GM23338 (cell line): Measurements from ENCODE around the gene CTNND2. TPM values are rescaled to one million over a fixed set of nuclear protein-coding genes. Genes with fewer than 3 reads are reported as not detected.

Experiments
- ATAC-seq: fragments of 200-7000 bp; cut with Tn5 transposase; 3 replicates; pipeline ENCODE4 v1.9.1; 2020
- DNase-seq: peaks from one replicate; pipeline ENCODE4 v3.0.0-alpha.2; 2015; ENCODE audit warnings: low spot score
- H2AFZ ChIP-seq: fragments of 200-600 bp; sonication (generic); 2 replicates; pipeline ENCODE4 v1.8.0; 2016; ENCODE audit warnings: antibody characterized with exemption, mild to moderate bottlenecking, moderate library complexity
- H3F3A ChIP-seq: fragments of 200-600 bp; sonication (generic); replicated peaks from 2 replicates; pipeline ENCODE4 v1.8.0; 2017; ENCODE audit warnings: antibody characterized with exemption, mixed run types, low read depth
- H3K27ac ChIP-seq: fragments of 200-600 bp; sonication (generic); 2 replicates; pipeline ENCODE4 v1.6.1; 2016; ENCODE audit warnings: low read depth
- H3K27me3 ChIP-seq: fragments of 200-600 bp; sonication (generic); 2 replicates; pipeline ENCODE4 v1.8.0; 2016; ENCODE audit warnings: mild to moderate bottlenecking, mixed run types, moderate library complexity; ENCODE audit not compliant: insufficient read depth
- H3K36me3 ChIP-seq: fragments of 200-600 bp; sonication (generic); 2 replicates; pipeline ENCODE4 v1.8.0; 2016; ENCODE audit warnings: mild to moderate bottlenecking; ENCODE audit not compliant: insufficient read depth
- H3K4me1 ChIP-seq: fragments of 200-600 bp; sonication (generic); 2 replicates; pipeline ENCODE4 v1.8.0; 2016; ENCODE audit warnings: mild to moderate bottlenecking, moderate library complexity; ENCODE audit not compliant: insufficient read depth
- H3K4me2 ChIP-seq: fragments of 200-600 bp; sonication (generic); 2 replicates; pipeline ENCODE4 v1.7.1; 2017; ENCODE audit warnings: mixed run types
- H3K4me3 ChIP-seq: fragments of 200-600 bp; sonication (generic); 2 replicates; pipeline ENCODE4 v1.6.1; 2016; ENCODE audit warnings: mixed run types
- H3K79me2 ChIP-seq: fragments of 200-600 bp; sonication (generic); replicated peaks from 2 replicates; pipeline ENCODE4 v1.8.0; 2017; ENCODE audit warnings: mild to moderate bottlenecking; ENCODE audit not compliant: insufficient read depth
- H3K9me2 ChIP-seq: fragments of 200-600 bp; sonication (generic); 2 replicates; pipeline ENCODE4 v1.8.0; 2017; ENCODE audit not compliant: insufficient read depth
- H4K20me1 ChIP-seq: fragments of 200-600 bp; sonication (generic); replicated peaks from 2 replicates; pipeline ENCODE4 v1.8.0; 2017; ENCODE audit warnings: mild to moderate bottlenecking; ENCODE audit not compliant: insufficient read depth
- H3K27ac Mint-ChIP-seq: 2 replicates; pipeline ENCODE4 v1.8.0; 2020; ENCODE audit warnings: inconsistent platforms, mild to moderate bottlenecking, moderate library complexity, mixed read lengths
- H3K27me3 Mint-ChIP-seq: 3 replicates; pipeline ENCODE4 v1.8.0; 2022; ENCODE audit warnings: low read depth, mild to moderate bottlenecking, moderate library complexity, mixed read lengths, inconsistent platforms; ENCODE audit not compliant: insufficient read depth, poor library complexity
- H3K36me3 Mint-ChIP-seq: 3 replicates; pipeline ENCODE4 v1.8.0; 2021; ENCODE audit warnings: low read depth, mild to moderate bottlenecking, inconsistent platforms, moderate library complexity, mixed read lengths
- H3K4me1 Mint-ChIP-seq: 3 replicates; pipeline ENCODE4 v1.8.0; 2020; ENCODE audit warnings: mild to moderate bottlenecking, inconsistent platforms, mixed read lengths
- H3K4me3 Mint-ChIP-seq: 3 replicates; pipeline ENCODE4 v1.8.0; 2021; ENCODE audit warnings: moderate library complexity, mild to moderate bottlenecking, inconsistent platforms, mixed read lengths
- H3K9me3 Mint-ChIP-seq: 3 replicates; pipeline ENCODE4 v1.8.0; 2020; ENCODE audit warnings: moderate library complexity, mild to moderate bottlenecking, inconsistent platforms, mixed read lengths
- CREB1 ChIP-seq: fragments of 250-450 bp; sonication (Bioruptor Pico); IDR thresholded peaks from 2 replicates; pipeline ENCODE4 v1.5.0; 2020; ENCODE audit warnings: low read depth, mild to moderate bottlenecking, moderate library complexity
- EZH2 ChIP-seq: fragments of 200-600 bp; sonication (generic); IDR thresholded peaks from one replicate; pipeline ENCODE4 v1.8.0; 2017; ENCODE audit warnings: antibody characterized with exemption, mild to moderate bottlenecking, low read depth; ENCODE audit not compliant: unreplicated experiment
- EZH2phosphoT487 ChIP-seq: fragments of 200-600 bp; sonication (generic); IDR thresholded peaks from one replicate; pipeline ENCODE4 v1.8.1; 2018; ENCODE audit warnings: antibody characterized with exemption; ENCODE audit not compliant: unreplicated experiment
- NANOG ChIP-seq: IDR thresholded peaks from 2 replicates; pipeline ENCODE4 v1.6.1; 2016; ENCODE audit warnings: antibody characterized with exemption, borderline replicate concordance
- POLR2AphosphoS5 ChIP-seq: IDR thresholded peaks from 2 replicates; pipeline ENCODE4 v1.6.1; 2016; ENCODE audit warnings: antibody characterized with exemption, low read depth
- ZNF114 ChIP-seq: fragments of 250-450 bp; sonication (Bioruptor Pico); IDR thresholded peaks from 2 replicates; pipeline ENCODE4 v1.5.0; 2020; ENCODE audit warnings: mild to moderate bottlenecking, moderate library complexity
- ZNF331 ChIP-seq: fragments of 250-450 bp; sonication (Bioruptor Pico); IDR thresholded peaks from 2 replicates; pipeline ENCODE4 v1.5.0; 2020; ENCODE audit warnings: low read depth, mild to moderate bottlenecking, moderate library complexity
- polyA plus RNA-seq: library from polyadenylated mRNA; unstranded; fragments of >200 nt; fragmentation: Nextera tagmentation; extraction: Ambion mirVana; gene quantifications from 2 replicates; pipeline ENCODE4 v1.2.1, GENCODE V29; 2016
- total RNA-seq: library from RNA; depleted of rRNA; stranded (reverse); fragments of >200 nt; shearing (Covaris generic); gene quantifications from 2 replicates; pipeline ENCODE4 v1.2.3, GENCODE V29; 2014
- TF ChIP-seq, protein P1 (sequence below): fragments of 250-450 bp; sonication (Bioruptor Pico); IDR thresholded peaks from 2 replicates; pipeline ENCODE4 v1.5.0; 2020; ENCODE audit warnings: mild to moderate bottlenecking, moderate library complexity
- TF ChIP-seq, protein P2 (sequence below), 2 experiments: fragments of 200-600 bp in 1 of 2; sonication (generic) in 1 of 2; conservative IDR thresholded peaks; 2 replicates each; pipeline versions ENCODE4 v1.5.1 to v1.6.1; 2016 to 2017; ENCODE audit warnings: antibody characterized with exemption in 2 of 2, low read depth in 2 of 2, mild to moderate bottlenecking in 2 of 2, moderate library complexity in 1 of 2
- TF ChIP-seq, protein P3 (sequence below): IDR thresholded peaks from one replicate; pipeline ENCODE4 v1.6.1; 2018; ENCODE audit warnings: antibody characterized with exemption; ENCODE audit not compliant: unreplicated experiment

CTNND2 gene
- total and polyA plus RNA-seq, 2 experiments from 2014 or later = 5.1 to 7.0 TPM

DNA sequence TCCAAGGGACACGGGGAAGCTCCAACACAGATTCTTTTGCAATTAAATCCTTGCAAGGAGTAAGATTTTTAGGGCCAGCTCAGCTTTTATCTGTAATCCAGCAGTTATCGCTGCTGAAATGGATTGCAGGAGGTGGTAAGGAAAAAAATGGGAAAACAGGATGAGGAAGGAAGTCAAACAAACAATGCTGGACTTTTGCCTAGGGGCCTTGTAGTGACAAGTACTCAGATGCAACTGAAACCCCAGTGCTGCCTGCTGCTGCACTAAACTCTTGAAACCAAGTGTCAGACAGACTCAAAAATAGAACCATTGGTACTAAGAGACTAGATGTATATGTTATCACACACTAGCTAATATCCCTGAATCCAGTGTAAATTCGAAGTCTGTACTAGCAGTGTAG, 309.2 kb downstream of the CTNND2 start:
- Histone ChIP-seq H3K4me2 (no peak overlapping the region), H3K79me2 (no peaks in the 10 kb centered on the region), H4K20me1 (no peaks in the 10 kb centered on the region), H2AFZ (0 out of 2 replicates have a peak overlapping the region, but pooled peaks have one; percentile 35), H3K27ac (no peak overlapping the region), H3F3A (no peaks in the 10 kb centered on the region), H3K4me3 (no peak overlapping the region), H3K9me2 (no peaks in the 10 kb centered on the region), H3K36me3 (no peaks in the 10 kb centered on the region), H3K27me3 (no peaks in the 10 kb centered on the region), H3K4me1 (peaks cover 27% of the 10 kb centered on the region)
- peak; percentile 8 for DNase-seq
- TF ChIP-seq, protein P1, sequence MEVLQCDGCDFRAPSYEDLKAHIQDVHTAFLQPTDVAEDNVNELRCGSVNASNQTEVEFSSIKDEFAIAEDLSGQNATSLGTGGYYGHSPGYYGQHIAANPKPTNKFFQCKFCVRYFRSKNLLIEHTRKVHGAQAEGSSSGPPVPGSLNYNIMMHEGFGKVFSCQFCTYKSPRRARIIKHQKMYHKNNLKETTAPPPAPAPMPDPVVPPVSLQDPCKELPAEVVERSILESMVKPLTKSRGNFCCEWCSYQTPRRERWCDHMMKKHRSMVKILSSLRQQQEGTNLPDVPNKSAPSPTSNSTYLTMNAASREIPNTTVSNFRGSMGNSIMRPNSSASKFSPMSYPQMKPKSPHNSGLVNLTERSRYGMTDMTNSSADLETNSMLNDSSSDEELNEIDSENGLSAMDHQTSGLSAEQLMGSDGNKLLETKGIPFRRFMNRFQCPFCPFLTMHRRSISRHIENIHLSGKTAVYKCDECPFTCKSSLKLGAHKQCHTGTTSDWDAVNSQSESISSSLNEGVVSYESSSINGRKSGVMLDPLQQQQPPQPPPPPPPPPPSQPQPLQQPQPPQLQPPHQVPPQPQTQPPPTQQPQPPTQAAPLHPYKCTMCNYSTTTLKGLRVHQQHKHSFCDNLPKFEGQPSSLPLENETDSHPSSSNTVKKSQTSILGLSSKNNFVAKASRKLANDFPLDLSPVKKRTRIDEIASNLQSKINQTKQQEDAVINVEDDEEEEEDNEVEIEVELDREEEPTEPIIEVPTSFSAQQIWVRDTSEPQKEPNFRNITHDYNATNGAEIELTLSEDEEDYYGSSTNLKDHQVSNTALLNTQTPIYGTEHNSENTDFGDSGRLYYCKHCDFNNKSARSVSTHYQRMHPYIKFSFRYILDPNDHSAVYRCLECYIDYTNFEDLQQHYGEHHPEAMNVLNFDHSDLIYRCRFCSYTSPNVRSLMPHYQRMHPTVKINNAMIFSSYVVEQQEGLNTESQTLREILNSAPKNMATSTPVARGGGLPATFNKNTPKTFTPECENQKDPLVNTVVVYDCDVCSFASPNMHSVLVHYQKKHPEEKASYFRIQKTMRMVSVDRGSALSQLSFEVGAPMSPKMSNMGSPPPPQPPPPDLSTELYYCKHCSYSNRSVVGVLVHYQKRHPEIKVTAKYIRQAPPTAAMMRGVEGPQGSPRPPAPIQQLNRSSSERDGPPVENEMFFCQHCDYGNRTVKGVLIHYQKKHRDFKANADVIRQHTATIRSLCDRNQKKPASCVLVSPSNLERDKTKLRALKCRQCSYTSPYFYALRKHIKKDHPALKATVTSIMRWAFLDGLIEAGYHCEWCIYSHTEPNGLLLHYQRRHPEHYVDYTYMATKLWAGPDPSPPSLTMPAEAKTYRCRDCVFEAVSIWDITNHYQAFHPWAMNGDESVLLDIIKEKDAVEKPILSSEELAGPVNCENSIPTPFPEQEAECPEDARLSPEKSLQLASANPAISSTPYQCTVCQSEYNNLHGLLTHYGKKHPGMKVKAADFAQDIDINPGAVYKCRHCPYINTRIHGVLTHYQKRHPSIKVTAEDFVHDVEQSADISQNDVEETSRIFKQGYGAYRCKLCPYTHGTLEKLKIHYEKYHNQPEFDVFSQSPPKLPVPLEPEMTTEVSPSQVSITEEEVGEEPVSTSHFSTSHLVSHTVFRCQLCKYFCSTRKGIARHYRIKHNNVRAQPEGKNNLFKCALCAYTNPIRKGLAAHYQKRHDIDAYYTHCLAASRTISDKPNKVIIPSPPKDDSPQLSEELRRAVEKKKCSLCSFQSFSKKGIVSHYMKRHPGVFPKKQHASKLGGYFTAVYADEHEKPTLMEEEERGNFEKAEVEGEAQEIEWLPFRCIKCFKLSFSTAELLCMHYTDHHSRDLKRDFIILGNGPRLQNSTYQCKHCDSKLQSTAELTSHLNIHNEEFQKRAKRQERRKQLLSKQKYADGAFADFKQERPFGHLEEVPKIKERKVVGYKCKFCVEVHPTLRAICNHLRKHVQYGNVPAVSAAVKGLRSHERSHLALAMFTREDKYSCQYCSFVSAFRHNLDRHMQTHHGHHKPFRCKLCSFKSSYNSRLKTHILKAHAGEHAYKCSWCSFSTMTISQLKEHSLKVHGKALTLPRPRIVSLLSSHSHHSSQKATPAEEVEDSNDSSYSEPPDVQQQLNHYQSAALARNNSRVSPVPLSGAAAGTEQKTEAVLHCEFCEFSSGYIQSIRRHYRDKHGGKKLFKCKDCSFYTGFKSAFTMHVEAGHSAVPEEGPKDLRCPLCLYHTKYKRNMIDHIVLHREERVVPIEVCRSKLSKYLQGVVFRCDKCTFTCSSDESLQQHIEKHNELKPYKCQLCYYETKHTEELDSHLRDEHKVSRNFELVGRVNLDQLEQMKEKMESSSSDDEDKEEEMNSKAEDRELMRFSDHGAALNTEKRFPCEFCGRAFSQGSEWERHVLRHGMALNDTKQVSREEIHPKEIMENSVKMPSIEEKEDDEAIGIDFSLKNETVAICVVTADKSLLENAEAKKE (CRISPR knock-in tag) = no peak
- TF ChIP-seq NANOG = no peak
- no peak for TF ChIP-seq CREB1 (CRISPR knock-in tag)
- no peak for TF ChIP-seq EZH2phosphoT487
- TF ChIP-seq ZNF331 (CRISPR knock-in tag) = no peak
- no peak for TF ChIP-seq ZNF114 (CRISPR knock-in tag)
- peak overlapping the region; percentile 85 for H3K27ac Mint-ChIP-seq
- ATAC-seq = no peak
- no peaks in the 10 kb centered on the region for H3K36me3 Mint-ChIP-seq
- no peak overlapping the region for H3K4me3 Mint-ChIP-seq
- H3K9me3 Mint-ChIP-seq = peaks cover 4% of the 10 kb centered on the region; the same call in 1 of the 3 replicates
- H3K27me3 Mint-ChIP-seq = no peaks in the 10 kb centered on the region
- H3K4me1 Mint-ChIP-seq = peaks cover 50% of the 10 kb centered on the region

DNA sequence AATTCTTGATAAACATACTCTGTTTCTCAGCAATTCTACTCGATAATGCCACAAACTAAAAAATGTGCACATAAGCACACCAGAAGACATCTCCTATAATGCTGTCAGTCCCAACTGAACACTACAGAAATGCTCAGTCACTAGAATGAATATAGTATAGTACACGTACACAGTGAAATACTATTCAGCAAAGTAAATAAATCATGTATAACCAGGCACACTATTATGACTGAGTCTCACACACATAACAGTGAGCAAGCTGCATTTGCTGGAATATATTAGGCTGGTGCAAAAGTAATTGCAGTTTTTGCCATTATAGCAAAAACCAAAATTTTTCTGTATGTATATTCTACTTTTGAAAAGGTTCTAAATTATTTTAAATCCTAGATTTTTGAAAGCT, 310.2 kb downstream of the CTNND2 start:
- H3K79me2 ChIP-seq = no peaks in the 10 kb centered on the region
- Mint-ChIP-seq H3K4me1 (peaks cover 56% of the 10 kb centered on the region), H3K27ac (no peak overlapping the region), H3K36me3 (no peaks in the 10 kb centered on the region), H3K4me3 (no peak overlapping the region), H3K9me3 (peaks cover 4% of the 10 kb centered on the region; the same call in 1 of the 3 replicates), H3K27me3 (no peaks in the 10 kb centered on the region)
- H3K4me3 ChIP-seq = no peak overlapping the region
- H3K4me1 ChIP-seq = peaks cover 29% of the 10 kb centered on the region
- H2AFZ ChIP-seq = no peak overlapping the region
- no peak overlapping the region for H3K27ac ChIP-seq
- H3K9me2 ChIP-seq = no peaks in the 10 kb centered on the region
- no peaks in the 10 kb centered on the region for H4K20me1 ChIP-seq
- ATAC-seq = no peak
- no peaks in the 10 kb centered on the region for H3K27me3 ChIP-seq
- H3F3A ChIP-seq = no peaks in the 10 kb centered on the region
- no peaks in the 10 kb centered on the region for H3K36me3 ChIP-seq
- DNase-seq = no peak
- no peak overlapping the region for H3K4me2 ChIP-seq
- TF ChIP-seq, protein P2, sequence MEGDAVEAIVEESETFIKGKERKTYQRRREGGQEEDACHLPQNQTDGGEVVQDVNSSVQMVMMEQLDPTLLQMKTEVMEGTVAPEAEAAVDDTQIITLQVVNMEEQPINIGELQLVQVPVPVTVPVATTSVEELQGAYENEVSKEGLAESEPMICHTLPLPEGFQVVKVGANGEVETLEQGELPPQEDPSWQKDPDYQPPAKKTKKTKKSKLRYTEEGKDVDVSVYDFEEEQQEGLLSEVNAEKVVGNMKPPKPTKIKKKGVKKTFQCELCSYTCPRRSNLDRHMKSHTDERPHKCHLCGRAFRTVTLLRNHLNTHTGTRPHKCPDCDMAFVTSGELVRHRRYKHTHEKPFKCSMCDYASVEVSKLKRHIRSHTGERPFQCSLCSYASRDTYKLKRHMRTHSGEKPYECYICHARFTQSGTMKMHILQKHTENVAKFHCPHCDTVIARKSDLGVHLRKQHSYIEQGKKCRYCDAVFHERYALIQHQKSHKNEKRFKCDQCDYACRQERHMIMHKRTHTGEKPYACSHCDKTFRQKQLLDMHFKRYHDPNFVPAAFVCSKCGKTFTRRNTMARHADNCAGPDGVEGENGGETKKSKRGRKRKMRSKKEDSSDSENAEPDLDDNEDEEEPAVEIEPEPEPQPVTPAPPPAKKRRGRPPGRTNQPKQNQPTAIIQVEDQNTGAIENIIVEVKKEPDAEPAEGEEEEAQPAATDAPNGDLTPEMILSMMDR (conservative IDR thresholded peaks at IDR 0.05; ENCODE audit: low read depth in 2 of 2) = no peak
- TF ChIP-seq, protein P3, sequence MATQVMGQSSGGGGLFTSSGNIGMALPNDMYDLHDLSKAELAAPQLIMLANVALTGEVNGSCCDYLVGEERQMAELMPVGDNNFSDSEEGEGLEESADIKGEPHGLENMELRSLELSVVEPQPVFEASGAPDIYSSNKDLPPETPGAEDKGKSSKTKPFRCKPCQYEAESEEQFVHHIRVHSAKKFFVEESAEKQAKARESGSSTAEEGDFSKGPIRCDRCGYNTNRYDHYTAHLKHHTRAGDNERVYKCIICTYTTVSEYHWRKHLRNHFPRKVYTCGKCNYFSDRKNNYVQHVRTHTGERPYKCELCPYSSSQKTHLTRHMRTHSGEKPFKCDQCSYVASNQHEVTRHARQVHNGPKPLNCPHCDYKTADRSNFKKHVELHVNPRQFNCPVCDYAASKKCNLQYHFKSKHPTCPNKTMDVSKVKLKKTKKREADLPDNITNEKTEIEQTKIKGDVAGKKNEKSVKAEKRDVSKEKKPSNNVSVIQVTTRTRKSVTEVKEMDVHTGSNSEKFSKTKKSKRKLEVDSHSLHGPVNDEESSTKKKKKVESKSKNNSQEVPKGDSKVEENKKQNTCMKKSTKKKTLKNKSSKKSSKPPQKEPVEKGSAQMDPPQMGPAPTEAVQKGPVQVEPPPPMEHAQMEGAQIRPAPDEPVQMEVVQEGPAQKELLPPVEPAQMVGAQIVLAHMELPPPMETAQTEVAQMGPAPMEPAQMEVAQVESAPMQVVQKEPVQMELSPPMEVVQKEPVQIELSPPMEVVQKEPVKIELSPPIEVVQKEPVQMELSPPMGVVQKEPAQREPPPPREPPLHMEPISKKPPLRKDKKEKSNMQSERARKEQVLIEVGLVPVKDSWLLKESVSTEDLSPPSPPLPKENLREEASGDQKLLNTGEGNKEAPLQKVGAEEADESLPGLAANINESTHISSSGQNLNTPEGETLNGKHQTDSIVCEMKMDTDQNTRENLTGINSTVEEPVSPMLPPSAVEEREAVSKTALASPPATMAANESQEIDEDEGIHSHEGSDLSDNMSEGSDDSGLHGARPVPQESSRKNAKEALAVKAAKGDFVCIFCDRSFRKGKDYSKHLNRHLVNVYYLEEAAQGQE = no peak
- TF ChIP-seq EZH2 (no peak), POLR2AphosphoS5 (no peak)
